EH (cell line): ENCODE data around the gene KRTAP4-1.
A peak's percentile ranks its signal among the peaks of the same experiment; 100 is the strongest.
"Not testable (repeated sequence)": the region's sequence is repeated elsewhere in the genome, so short reads cannot be mapped to it uniquely, and the experiment has no call there.

Source experiments
- DNase-seq: peaks from one replicate; pipeline ENCODE4 v3.0.0-alpha.2; 2015; ENCODE audit warnings: low read depth

KRTAP4-1 gene

GRCh38 chr17:41184480-41184961, at the start of gene KRTAP4-1:
Gene KRTAP4-1 (minus strand): TSS chr17:41184911. CDS start chr17:41184854, 57 bp downstream.
- DNase-seq, result no peak

GRCh38 chr17:41232399-41233105, 47.8 kb upstream of the KRTAP4-1 start, which contains the start of gene KRTAP9-3:
Gene KRTAP9-3 (plus strand): TSS chr17:41232449. CDS start chr17:41232502, 53 bp downstream.
- not testable (repeated sequence) for DNase-seq

GRCh38 chr17:41231731-41232130, 47.0 kb upstream of the KRTAP4-1 start:
- no peak for DNase-seq

- no peak for DNase-seq
Observed at GRCh38 chr17:41230094-41230493, 45.4 kb upstream of the KRTAP4-1 start.

GRCh38 chr17:41226598-41227095, 41.9 kb upstream of the KRTAP4-1 start, which contains the start of gene KRTAP9-2:
Gene KRTAP9-2 (plus strand): TSS chr17:41226648. CDS start chr17:41226655, 7 bp downstream.
- not testable (repeated sequence) for DNase-seq

- no peak for DNase-seq
Observed at GRCh38 chr17:41226051-41226450, 41.3 kb upstream of the KRTAP4-1 start.

- DNase-seq, result peak; percentile 53
Observed at GRCh38 chr17:41223821-41224220, 39.1 kb upstream of the KRTAP4-1 start.

- DNase-seq, result no peak
Observed at GRCh38 chr17:41215681-41216080, 31.0 kb upstream of the KRTAP4-1 start.

- DNase-seq, result no peak
Observed at GRCh38 chr17:41212524-41213169, 27.9 kb upstream of the KRTAP4-1 start.

- peak; percentile 69 for DNase-seq
Observed at GRCh38 chr17:41211845-41212466, 27.2 kb upstream of the KRTAP4-1 start.

GRCh38 chr17:41199421-41200078, 14.8 kb upstream of the KRTAP4-1 start:
- DNase-seq, result no peak

- DNase-seq, result no peak
Observed at GRCh38 chr17:41196068-41196467, 11.4 kb upstream of the KRTAP4-1 start.

- DNase-seq, result no peak
Observed at GRCh38 chr17:41190328-41190727, 5.6 kb upstream of the KRTAP4-1 start.

- DNase-seq, result not testable (repeated sequence)
Observed at GRCh38 chr17:41189837-41190318, 5.2 kb upstream of the KRTAP4-1 start, which contains the start of gene KRTAP9-1. Gene KRTAP9-1 (plus strand): TSS chr17:41189887. CDS start chr17:41189887, 0 bp downstream.

GRCh38 chr17:41186872-41187271, 2.2 kb upstream of the KRTAP4-1 start:
- DNase-seq, result no peak

GRCh38 chr17:41185001-41185400, 290 bp upstream of the KRTAP4-1 start:
- no peak for DNase-seq

- DNase-seq, result peak; percentile 70
Observed at GRCh38 chr17:41178843-41179616, 5.7 kb downstream of the KRTAP4-1 start.

GRCh38 chr17:41178341-41178740, 6.4 kb downstream of the KRTAP4-1 start:
- DNase-seq, result peak; percentile 70

- DNase-seq, result no peak
Observed at GRCh38 chr17:41177727-41178271, 6.9 kb downstream of the KRTAP4-1 start, which contains the start of gene KRTAP4-2. Gene KRTAP4-2 (minus strand): TSS chr17:41178221. CDS start chr17:41178164, 57 bp downstream.

GRCh38 chr17:41176744-41177387, 7.8 kb downstream of the KRTAP4-1 start:
- DNase-seq, result no peak
